ENCODE results near the gene ZNF532.

GRCh38 chr18:58887613-58887963 lies 22.9 kb downstream of the ZNF532 start:
- no peak for TF ChIP-seq CTCF (IDR thresholded peaks at IDR 0.05)
- TF ChIP-seq EP300 (IDR thresholded peaks at IDR 0.05): no peak
- TF ChIP-seq POLR2A (IDR thresholded peaks at IDR 0.05): no peak
